ENCODE measurements around the gene CNTFR. TPM values are rescaled to one million over a fixed set of nuclear protein-coding genes. Genes with fewer than 3 reads are reported as not detected.

The CNTFR gene
- total RNA-seq, 4 donors from 2014 or later: 0.47 to 11.6 (median 1.6) TPM

- 20 to 23% methylated on average over 4 to 9 of the region's 20 CpGs for WGBS, 2 donors (ENCODE audit: low coverage in 1 of 2)
- no peak for TF ChIP-seq EP300 (IDR thresholded peaks at IDR 0.05)
- TF ChIP-seq POLR2AphosphoS5 (IDR thresholded peaks at IDR 0.05): no peak
- TF ChIP-seq CTCF (IDR thresholded peaks at IDR 0.05): no peak
- TF ChIP-seq POLR2A (IDR thresholded peaks at IDR 0.05): no peak
- H3K4me1 ChIP-seq: peaks cover 0 to 37% (median 11%) of the 10 kb centered on the region in 3 donors
- no peaks in the 10 kb centered on the region for H3K36me3 ChIP-seq
- ATAC-seq: no peak
- no peak overlapping the region for H3K27ac ChIP-seq
- peak overlapping the region in 1 of 2 donors; percentile 53 for H3K4me3 ChIP-seq
- no peaks in the 10 kb centered on the region for H3K9me3 ChIP-seq
- H3K27me3 ChIP-seq: peaks cover 79% of the 10 kb centered on the region
Measured at GRCh38 chr9:34627716-34628655, 38.5 kb upstream of the CNTFR start.

GRCh38 chr9:34625186-34625486 is 35.6 kb upstream of the CNTFR start:
- Histone ChIP-seq H3K27me3 (peaks cover 89% of the 10 kb centered on the region), H3K27ac (no peak overlapping the region), H3K36me3 (no peaks in the 10 kb centered on the region), H3K9me3 (no peaks in the 10 kb centered on the region), H3K4me1 (peaks cover 0 to 43% (median 11%) of the 10 kb centered on the region in 3 donors), H3K4me3 (no peak overlapping the region)
- 100% methylated on average over 1 of the region's 3 CpGs; no CpG with 5 or more reads in 1 of the 2 donors for WGBS, 2 donors (ENCODE audit: low coverage in 1 of 2)
- TF ChIP-seq EP300 (IDR thresholded peaks at IDR 0.05): no peak
- no peak for TF ChIP-seq POLR2AphosphoS5 (IDR thresholded peaks at IDR 0.05)
- TF ChIP-seq CTCF (IDR thresholded peaks at IDR 0.05): no peak
- TF ChIP-seq POLR2A (IDR thresholded peaks at IDR 0.05): no peak
- ATAC-seq: no peak

GRCh38 chr9:34624475-34625185 is 35.1 kb upstream of the CNTFR start:
- H3K4me3 ChIP-seq: no peak overlapping the region
- no peaks in the 10 kb centered on the region for H3K9me3 ChIP-seq
- ATAC-seq: no peak
- peaks cover 0 to 47% (median 12%) of the 10 kb centered on the region in 3 donors for H3K4me1 ChIP-seq
- no peak for TF ChIP-seq CTCF (IDR thresholded peaks at IDR 0.05)
- no peak overlapping the region for H3K27ac ChIP-seq
- H3K27me3 ChIP-seq: peaks cover 84% of the 10 kb centered on the region
- WGBS, 2 donors (ENCODE audit: low coverage in 1 of 2): 17 to 18% methylated on average over 3 to 7 of the region's 39 CpGs
- no peaks in the 10 kb centered on the region for H3K36me3 ChIP-seq

- Histone ChIP-seq H3K27me3 (peaks cover 73% of the 10 kb centered on the region), H3K4me1 (peaks cover 0 to 48% (median 14%) of the 10 kb centered on the region in 3 donors), H3K36me3 (peaks cover 0 to under 1% of the 10 kb centered on the region in 2 donors), H3K9me3 (no peaks in the 10 kb centered on the region), H3K4me3 (peak overlapping the region in 1 of 2 donors; percentile 4), H3K27ac (no peak overlapping the region)
- no peak for ATAC-seq
- no peak for TF ChIP-seq CTCF (IDR thresholded peaks at IDR 0.05)
- no peak for TF ChIP-seq POLR2AphosphoS5 (IDR thresholded peaks at IDR 0.05)
- no peak for TF ChIP-seq POLR2A (IDR thresholded peaks at IDR 0.05)
- TF ChIP-seq EP300 (IDR thresholded peaks at IDR 0.05): no peak
- WGBS, 2 donors (ENCODE audit: low coverage in 1 of 2): 8 to 17% methylated on average over 1 to 11 of the region's 63 CpGs
Measured at GRCh38 chr9:34623374-34624235, 34.1 kb upstream of the CNTFR start.
